ENCODE data around the gene TFAP2B.

TFAP2B gene

GRCh38 chr6:50820869-50821264 lies 2.2 kb downstream of the TFAP2B start:
- no peak for TF ChIP-seq CTCF (IDR thresholded peaks at IDR 0.05; ENCODE audit: insufficient read depth, low read length, poor library complexity, severe bottlenecking)
- H3K4me3 ChIP-seq (replicated peaks; ENCODE audit: low read depth, low read length), result no peak overlapping the region
- DNase-seq (ENCODE audit: extremely low read depth, insufficient read length), result no peak
- peaks cover 4% of the 10 kb centered on the region for H3K27me3 ChIP-seq (replicated peaks; ENCODE audit: control insufficient read depth, insufficient read depth, low read length)
- no peaks in the 10 kb centered on the region for H3K36me3 ChIP-seq (ENCODE audit: control insufficient read depth, insufficient read depth, low read length)

- TF ChIP-seq CTCF (IDR thresholded peaks at IDR 0.05; ENCODE audit: insufficient read depth, low read length, poor library complexity, severe bottlenecking), result no peak
- DNase-seq (ENCODE audit: extremely low read depth, insufficient read length), result no peak
- Histone ChIP-seq H3K36me3 (ENCODE audit: control insufficient read depth, insufficient read depth, low read length) (no peaks in the 10 kb centered on the region), H3K4me3 (replicated peaks; ENCODE audit: low read depth, low read length) (no peak overlapping the region), H3K27me3 (replicated peaks; ENCODE audit: control insufficient read depth, insufficient read depth, low read length) (peaks cover 4% of the 10 kb centered on the region)
These were observed 2.9 kb downstream of the TFAP2B start for GRCh38 chr6:50821441-50822077.

- peaks cover 4% of the 10 kb centered on the region for H3K27me3 ChIP-seq (replicated peaks; ENCODE audit: control insufficient read depth, insufficient read depth, low read length)
- H3K36me3 ChIP-seq (ENCODE audit: control insufficient read depth, insufficient read depth, low read length), result no peaks in the 10 kb centered on the region
- no peak for DNase-seq (ENCODE audit: extremely low read depth, insufficient read length)
- no peak for TF ChIP-seq CTCF (IDR thresholded peaks at IDR 0.05; ENCODE audit: insufficient read depth, low read length, poor library complexity, severe bottlenecking)
- no peak overlapping the region for H3K4me3 ChIP-seq (replicated peaks; ENCODE audit: low read depth, low read length)
These were observed 3.4 kb downstream of the TFAP2B start for GRCh38 chr6:50822078-50822476.

DNA sequence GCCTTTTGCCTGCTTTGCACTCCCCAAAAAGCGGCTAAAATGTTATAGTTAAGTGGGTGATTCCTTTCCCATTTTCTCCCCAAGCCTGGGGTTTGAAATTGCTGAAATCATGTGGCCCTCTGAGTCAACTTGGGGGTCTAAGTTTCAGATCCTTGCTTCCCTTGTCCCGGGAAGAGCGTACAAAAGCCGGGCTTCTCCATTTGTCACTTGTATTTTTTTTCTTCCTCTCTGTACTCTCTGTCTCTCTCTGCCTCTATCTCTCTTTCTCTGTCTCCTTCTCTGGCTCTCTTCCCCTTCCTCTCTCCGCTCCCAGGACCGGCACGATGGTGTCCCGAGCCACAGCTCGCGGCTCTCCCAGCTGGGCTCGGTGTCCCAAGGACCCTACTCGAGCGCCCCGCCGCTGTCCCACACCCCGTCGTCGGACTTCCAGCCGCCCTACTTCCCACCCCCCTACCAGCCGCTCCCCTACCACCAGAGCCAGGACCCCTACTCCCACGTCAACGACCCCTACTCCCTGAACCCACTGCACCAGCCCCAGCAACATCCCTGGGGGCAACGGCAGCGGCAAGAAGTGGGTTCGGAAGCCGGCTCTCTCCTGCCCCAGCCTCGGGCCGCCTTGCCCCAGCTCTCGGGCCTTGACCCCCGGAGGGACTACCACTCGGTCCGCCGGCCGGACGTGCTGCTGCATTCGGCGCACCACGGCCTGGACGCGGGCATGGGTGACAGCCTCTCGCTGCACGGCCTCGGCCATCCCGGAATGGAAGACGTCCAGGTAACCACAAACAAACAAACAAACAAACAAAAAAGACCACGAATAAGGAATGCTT lies 4.6 kb downstream of the TFAP2B start:
- H3K36me3 ChIP-seq (ENCODE audit: control insufficient read depth, insufficient read depth, low read length), result no peaks in the 10 kb centered on the region
- H3K4me3 ChIP-seq (replicated peaks; ENCODE audit: low read depth, low read length), result no peak overlapping the region
- TF ChIP-seq CTCF (IDR thresholded peaks at IDR 0.05; ENCODE audit: insufficient read depth, low read length, poor library complexity, severe bottlenecking), result no peak
- no peak for DNase-seq (ENCODE audit: extremely low read depth, insufficient read length)
- H3K27me3 ChIP-seq (replicated peaks; ENCODE audit: control insufficient read depth, insufficient read depth, low read length), result peaks cover 6% of the 10 kb centered on the region

- H3K4me3 ChIP-seq (replicated peaks; ENCODE audit: low read depth, low read length), result no peak overlapping the region
- no peak for DNase-seq (ENCODE audit: extremely low read depth, insufficient read length)
- no peak for TF ChIP-seq CTCF (IDR thresholded peaks at IDR 0.05; ENCODE audit: insufficient read depth, low read length, poor library complexity, severe bottlenecking)
- H3K27me3 ChIP-seq (replicated peaks; ENCODE audit: control insufficient read depth, insufficient read depth, low read length), result peaks cover 5% of the 10 kb centered on the region
- no peaks in the 10 kb centered on the region for H3K36me3 ChIP-seq (ENCODE audit: control insufficient read depth, insufficient read depth, low read length)
These were observed 5.9 kb downstream of the TFAP2B start for GRCh38 chr6:50824552-50824951.
